ENCODE measurements around the gene NAA11.

NAA11 gene

GRCh38 chr4:79325864-79326328, at the start of gene NAA11:
NAA11 (minus strand) TSS chr4:79326061; CDS start chr4:79325877, 184 bp downstream.
- DNase-seq (ENCODE audit: low read depth in 2 of 2): no peak

GRCh38 chr4:79370026-79370425, 44.2 kb upstream of the NAA11 start:
- DNase-seq (ENCODE audit: low read depth in 2 of 2): no peak

GRCh38 chr4:79367096-79367495, 41.2 kb upstream of the NAA11 start:
- no peak for DNase-seq (ENCODE audit: low read depth in 2 of 2)

GRCh38 chr4:79366422-79366821, 40.6 kb upstream of the NAA11 start:
- no peak for DNase-seq (ENCODE audit: low read depth in 2 of 2)

- DNase-seq (ENCODE audit: low read depth in 2 of 2): no peak
These were observed 38.2 kb upstream of the NAA11 start for GRCh38 chr4:79364061-79364460.

- no peak for DNase-seq (ENCODE audit: low read depth in 2 of 2)
These were observed 36.8 kb upstream of the NAA11 start for GRCh38 chr4:79362626-79363025.

GRCh38 chr4:79360006-79360405, 34.1 kb upstream of the NAA11 start:
- DNase-seq (ENCODE audit: low read depth in 2 of 2): no peak

- DNase-seq (ENCODE audit: low read depth in 2 of 2): no peak
These were observed 32.6 kb upstream of the NAA11 start for GRCh38 chr4:79358438-79358837.

- no peak for DNase-seq (ENCODE audit: low read depth in 2 of 2)
These were observed 31.5 kb upstream of the NAA11 start for GRCh38 chr4:79357365-79357764.

- no peak for DNase-seq (ENCODE audit: low read depth in 2 of 2)
These were observed 27.2 kb upstream of the NAA11 start for GRCh38 chr4:79353075-79353474.

GRCh38 chr4:79348405-79348804, 22.5 kb upstream of the NAA11 start:
- DNase-seq (ENCODE audit: low read depth in 2 of 2): no peak

GRCh38 chr4:79341893-79342653, 16.2 kb upstream of the NAA11 start:
- DNase-seq (ENCODE audit: low read depth in 2 of 2): no peak

GRCh38 chr4:79340568-79340967, 14.7 kb upstream of the NAA11 start:
- no peak for DNase-seq (ENCODE audit: low read depth in 2 of 2)

- DNase-seq (ENCODE audit: low read depth in 2 of 2): no peak
These were observed 12.3 kb upstream of the NAA11 start for GRCh38 chr4:79338148-79338547.

- no peak for DNase-seq (ENCODE audit: low read depth in 2 of 2)
These were observed 8.9 kb upstream of the NAA11 start for GRCh38 chr4:79334783-79335182.

- DNase-seq (ENCODE audit: low read depth in 2 of 2): no peak
These were observed 8.5 kb upstream of the NAA11 start for GRCh38 chr4:79334341-79334740.

GRCh38 chr4:79331126-79331876, 5.4 kb upstream of the NAA11 start:
- no peak for DNase-seq (ENCODE audit: low read depth in 2 of 2)

- no peak for DNase-seq (ENCODE audit: low read depth in 2 of 2)
These were observed 4.9 kb upstream of the NAA11 start for GRCh38 chr4:79330720-79331119.

GRCh38 chr4:79325436-79325835, 425 bp downstream of the NAA11 start:
- no peak for DNase-seq (ENCODE audit: low read depth in 2 of 2)

GRCh38 chr4:79319975-79320374, 5.9 kb downstream of the NAA11 start:
- DNase-seq (ENCODE audit: low read depth in 2 of 2): no peak

GRCh38 chr4:79317711-79318110, 8.2 kb downstream of the NAA11 start:
- DNase-seq (ENCODE audit: low read depth in 2 of 2): no peak

- DNase-seq (ENCODE audit: low read depth in 2 of 2): no peak
These were observed 10.0 kb downstream of the NAA11 start for GRCh38 chr4:79315891-79316290.

- no peak for DNase-seq (ENCODE audit: low read depth in 2 of 2)
These were observed 14.6 kb downstream of the NAA11 start for GRCh38 chr4:79311279-79311678.

Measured in activated CD8-positive, alpha-beta memory T cell treated with anti-CD3 and anti-CD28 coated beads for 4 hours (primary cell).